SK-N-SH (cell line): ENCODE measurements around the gene DPF3. TPM values are rescaled to one million over a fixed set of nuclear protein-coding genes. Genes with fewer than 3 reads are reported as not detected.
A peak's percentile ranks its signal among the peaks of the same experiment; 100 is the strongest.

Experiments used
- CTCF ChIA-PET: fragments of 300-600, 350-600 bp; formaldehyde crosslinking; extraction: SDS; loops from one replicate; lab custom pipeline; 2021; lab: Yijun Ruan, JAX
- POLR2A ChIA-PET: fragments of 350-600 bp; sonication (Branson Sonifier 250); formaldehyde crosslinking; extraction: SDS; loops from one replicate; lab custom pipeline; 2020; ENCODE audit warnings: antibody characterized with exemption, inconsistent platforms; lab: Yijun Ruan, JAX
- DNase-seq: peaks from one replicate; pipeline ENCODE4 v3.0.0; 2012
- H2AFZ ChIP-seq: fragments of 200-600 bp; sonication (generic); 2 replicates; pipeline ENCODE4 v1.8.1; 2016; ENCODE audit warnings: antibody characterized with exemption, mild to moderate bottlenecking, low read depth
- H3F3A ChIP-seq: fragments of 200-600 bp; sonication (generic); replicated peaks from 2 replicates; pipeline ENCODE3; 2016; ENCODE audit warnings: antibody characterized with exemption, mild to moderate bottlenecking; ENCODE audit not compliant: insufficient read depth
- H3K27ac ChIP-seq, 2 experiments: fragments of 200-500 bp in 1 of 2; fragments of 200-600 bp in 1 of 2; sonication (Bioruptor generic) in 1 of 2; sonication (generic), shearing (Covaris generic) in 1 of 2; 2 replicates each; pipeline versions ENCODE4 v1.5.1 to v1.6.1; 2014 to 2016; ENCODE audit warnings: low read depth in 2 of 2, inconsistent platforms in 1 of 2, low read length in 1 of 2, mild to moderate bottlenecking in 1 of 2, mixed read lengths in 1 of 2
- H3K27me3 ChIP-seq: fragments of 200-600 bp; sonication (generic), shearing (Covaris generic); 2 replicates; pipeline ENCODE4 v1.6.1; 2016; ENCODE audit warnings: mixed run types; ENCODE audit not compliant: insufficient read depth
- H3K36me3 ChIP-seq, 2 experiments: fragments of 200-500 bp in 1 of 2; fragments of 200-600 bp in 1 of 2; sonication (Bioruptor generic) in 1 of 2; sonication (generic) in 1 of 2; replicated peaks in 1 of 2; 2 replicates each; pipeline versions ENCODE3 to v1.5.1; 2014 to 2016; ENCODE audit warnings: low read length in 1 of 2, mild to moderate bottlenecking in 1 of 2; ENCODE audit not compliant: insufficient read depth in 2 of 2, control insufficient read depth in 1 of 2
- H3K4me1 ChIP-seq, 2 experiments: fragments of 200-500 bp in 1 of 2; fragments of 200-600 bp in 1 of 2; sonication (Bioruptor generic) in 1 of 2; sonication (generic), shearing (Covaris generic) in 1 of 2; 2 replicates each; pipeline versions ENCODE4 v1.5.1 to v1.6.1; 2014 to 2016; ENCODE audit warnings: low read depth in 1 of 2, low read length in 1 of 2, mixed run types in 1 of 2; ENCODE audit not compliant: insufficient read depth in 2 of 2, control insufficient read depth in 1 of 2
- H3K4me2 ChIP-seq: fragments of 200-600 bp; sonication (generic), shearing (Covaris generic); 2 replicates; pipeline ENCODE4 v1.6.1; 2017; ENCODE audit warnings: mixed run types
- H3K4me3 ChIP-seq, 2 experiments: fragments of 200-500 bp in 1 of 2; fragments of 200-600 bp in 1 of 2; sonication (Bioruptor generic) in 1 of 2; sonication (generic), shearing (Covaris generic) in 1 of 2; 2 replicates each; pipeline versions ENCODE4 v1.5.1 to v1.8.1; 2014 to 2016; ENCODE audit warnings: low read depth in 2 of 2, inconsistent platforms in 1 of 2, low read length in 1 of 2, mild to moderate bottlenecking in 1 of 2, mixed read lengths in 1 of 2, moderate library complexity in 1 of 2
- H3K79me2 ChIP-seq: fragments of 200-600 bp; sonication (generic); 2 replicates; pipeline ENCODE4 v1.8.1; 2017; ENCODE audit warnings: mild to moderate bottlenecking; ENCODE audit not compliant: insufficient read depth
- H3K9ac ChIP-seq: fragments of 200-600 bp; sonication (generic); 2 replicates; pipeline ENCODE4 v1.6.1; 2017; ENCODE audit warnings: mixed run types
- H3K9me2 ChIP-seq: fragments of 200-600 bp; sonication (generic); 2 replicates; pipeline ENCODE4 v1.6.1; 2017; ENCODE audit warnings: mixed run types
- H3K9me3 ChIP-seq: fragments of 200-600 bp; sonication (generic); 2 replicates; pipeline ENCODE4 v1.6.1; 2017; ENCODE audit warnings: mixed run types, mild to moderate bottlenecking, moderate library complexity
- H4K20me1 ChIP-seq: fragments of 200-600 bp; sonication (generic); 2 replicates; pipeline ENCODE4 v1.6.1; 2017; ENCODE audit warnings: mild to moderate bottlenecking, mixed run types; ENCODE audit not compliant: insufficient read depth
- ELF1 ChIP-seq: IDR thresholded peaks from 2 replicates; pipeline ENCODE4 v1.4.0; 2012
- EZH2phosphoT487 ChIP-seq: fragments of 200-600 bp; sonication (generic); IDR thresholded peaks from 2 replicates; pipeline ENCODE4 v1.6.1; 2017; ENCODE audit warnings: low read depth, mixed run types, mild to moderate bottlenecking, antibody characterized with exemption, moderate library complexity, borderline replicate concordance
- FOXJ3 ChIP-seq: sonication (generic); formaldehyde crosslinking; IDR thresholded peaks from 2 replicates; pipeline ENCODE4 v1.5.1; 2020; ENCODE audit warnings: mild to moderate bottlenecking, missing genetic modification reagents
- FOXM1 ChIP-seq: IDR thresholded peaks from 2 replicates; pipeline ENCODE4 v1.4.0; 2012; ENCODE audit warnings: low read depth, mild to moderate bottlenecking
- GABPA ChIP-seq: IDR thresholded peaks from 2 replicates; pipeline ENCODE4 v1.4.0; 2012; ENCODE audit warnings: low read depth, mild to moderate bottlenecking
- JUND ChIP-seq: IDR thresholded peaks from 2 replicates; pipeline ENCODE4 v1.4.0; 2012
- NFIC ChIP-seq: IDR thresholded peaks from 2 replicates; pipeline ENCODE4 v1.4.0; 2012; ENCODE audit warnings: borderline replicate concordance
- POLR2AphosphoS5 ChIP-seq: IDR thresholded peaks from 2 replicates; pipeline ENCODE4 v1.6.1; 2012; ENCODE audit warnings: low read depth, low read length
- RCOR1 ChIP-seq: fragments of 150-350 bp; IDR thresholded peaks from 2 replicates; pipeline ENCODE4 v1.6.1; 2017; ENCODE audit warnings: antibody characterized with exemption, low read length
- REST ChIP-seq: IDR thresholded peaks from 2 replicates; pipeline ENCODE4 v1.6.1; 2012; ENCODE audit warnings: mild to moderate bottlenecking, low read depth, low read length, moderate library complexity
- RFX5 ChIP-seq: IDR thresholded peaks from 2 replicates; pipeline ENCODE4 v1.6.1; 2012; ENCODE audit warnings: mild to moderate bottlenecking, improper control_type of control experiment, low read length
- SMC3 ChIP-seq: IDR thresholded peaks from 2 replicates; pipeline ENCODE4 v1.6.1; 2012; ENCODE audit warnings: low read depth, low read length, improper control_type of control experiment
- TAF1 ChIP-seq: IDR thresholded peaks from 2 replicates; pipeline ENCODE4 v1.6.1; 2012; ENCODE audit warnings: low read depth, mild to moderate bottlenecking, low read length, moderate library complexity, borderline replicate concordance
- TCF12 ChIP-seq: IDR thresholded peaks from 2 replicates; pipeline ENCODE4 v1.4.0; 2012
- WGBS: methylation state at CpG from one replicate; pipeline ENCODE4 v1.1.6; 2017; ENCODE audit warnings: low lambda C conversion rate; 5-methylcytosine and 5-hydroxymethylcytosine counted together
- polyA plus RNA-seq, 3 experiments: library from polyadenylated mRNA; depleted of rRNA; stranded (reverse); fragments of >200 nt; gene quantifications; 2 replicates each; pipeline ENCODE4 v1.2.3, GENCODE V29; 2012
- TF ChIP-seq, protein P1 (sequence below): IDR thresholded peaks from 2 replicates; pipeline ENCODE4 v1.4.0; 2012; ENCODE audit warnings: low read depth, borderline replicate concordance
- TF ChIP-seq, protein P2 (sequence below): fragments of 150-350 bp; IDR thresholded peaks from 2 replicates; pipeline ENCODE4 v1.6.1; 2016; ENCODE audit warnings: mild to moderate bottlenecking, low read depth, low read length

Gene DPF3
- polyA plus RNA-seq, 1 of the 3 experiments (the other 2 are of a cell fraction) = 2.8 TPM

- Histone ChIP-seq H3K9me3 (no peaks in the 10 kb centered on the region), H2AFZ (no peak overlapping the region)
- POLR2A ChIA-PET = no interaction called here
- no peak for DNase-seq
- no peak for TF ChIP-seq SMC3
- no peak for TF ChIP-seq GABPA
- TF ChIP-seq ELF1 = no peak
- TF ChIP-seq, protein P1, sequence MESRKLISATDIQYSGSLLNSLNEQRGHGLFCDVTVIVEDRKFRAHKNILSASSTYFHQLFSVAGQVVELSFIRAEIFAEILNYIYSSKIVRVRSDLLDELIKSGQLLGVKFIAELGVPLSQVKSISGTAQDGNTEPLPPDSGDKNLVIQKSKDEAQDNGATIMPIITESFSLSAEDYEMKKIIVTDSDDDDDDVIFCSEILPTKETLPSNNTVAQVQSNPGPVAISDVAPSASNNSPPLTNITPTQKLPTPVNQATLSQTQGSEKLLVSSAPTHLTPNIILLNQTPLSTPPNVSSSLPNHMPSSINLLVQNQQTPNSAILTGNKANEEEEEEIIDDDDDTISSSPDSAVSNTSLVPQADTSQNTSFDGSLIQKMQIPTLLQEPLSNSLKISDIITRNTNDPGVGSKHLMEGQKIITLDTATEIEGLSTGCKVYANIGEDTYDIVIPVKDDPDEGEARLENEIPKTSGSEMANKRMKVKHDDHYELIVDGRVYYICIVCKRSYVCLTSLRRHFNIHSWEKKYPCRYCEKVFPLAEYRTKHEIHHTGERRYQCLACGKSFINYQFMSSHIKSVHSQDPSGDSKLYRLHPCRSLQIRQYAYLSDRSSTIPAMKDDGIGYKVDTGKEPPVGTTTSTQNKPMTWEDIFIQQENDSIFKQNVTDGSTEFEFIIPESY = no peak
- TF ChIP-seq, all 33 proteins: peak for 0
- CTCF ChIA-PET = no interaction called here
- H3F3A ChIP-seq = no peaks in the 10 kb centered on the region
- no peaks in the 10 kb centered on the region for H4K20me1 ChIP-seq
- H3K4me1 ChIP-seq = no peaks in the 10 kb centered on the region
- no peaks in the 10 kb centered on the region for H3K79me2 ChIP-seq
- H3K9me2 ChIP-seq = no peaks in the 10 kb centered on the region
- H3K36me3 ChIP-seq = no peaks in the 10 kb centered on the region
- no peak overlapping the region for H3K4me3 ChIP-seq
- H3K9ac ChIP-seq = no peak overlapping the region
- H3K4me2 ChIP-seq = no peak overlapping the region
- H3K27ac ChIP-seq = no peak overlapping the region
- H3K27me3 ChIP-seq = no peaks in the 10 kb centered on the region
- WGBS = 68% methylated on average over 2 of the region's 2 CpGs
Observed at GRCh38 chr14:72717220-72717619, 176.7 kb downstream of the DPF3 start.

DNA sequence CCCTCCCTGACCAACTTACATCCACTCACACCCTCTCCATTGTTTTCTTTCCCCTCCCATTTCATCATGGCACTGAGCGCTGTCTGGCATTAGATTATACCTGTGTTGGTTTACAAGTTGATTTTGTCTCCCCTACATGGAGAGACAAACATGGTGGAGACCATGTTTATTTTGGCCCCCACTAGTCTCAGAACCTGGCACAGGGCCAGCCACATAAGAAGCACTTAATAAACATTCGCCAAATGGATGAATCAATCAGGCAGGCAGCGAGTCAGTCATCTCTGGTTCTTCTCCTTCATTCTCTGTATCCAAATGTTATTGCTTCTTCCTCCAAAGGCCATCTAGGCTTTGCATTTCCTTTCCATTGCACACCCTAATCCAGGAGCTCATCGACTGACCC is 177.4 kb downstream of the DPF3 start:
- Histone ChIP-seq H3K27ac (no peak overlapping the region), H3K9me2 (no peaks in the 10 kb centered on the region), H3K4me1 (no peaks in the 10 kb centered on the region), H3K4me2 (no peak overlapping the region), H3K36me3 (no peaks in the 10 kb centered on the region), H4K20me1 (no peaks in the 10 kb centered on the region), H2AFZ (no peak overlapping the region), H3K9me3 (no peaks in the 10 kb centered on the region), H3K79me2 (no peaks in the 10 kb centered on the region), H3F3A (no peaks in the 10 kb centered on the region), H3K4me3 (no peak overlapping the region), H3K9ac (no peak overlapping the region), H3K27me3 (no peaks in the 10 kb centered on the region)
- TF ChIP-seq EZH2phosphoT487 (no peak), NFIC (peak; percentile 70), JUND (no peak), GABPA (no peak)
- ChIA-PET CTCF (no interaction called here), POLR2A (no interaction called here)
- 84% methylated on average over 4 of the region's 4 CpGs for WGBS
- no peak for DNase-seq

DNA sequence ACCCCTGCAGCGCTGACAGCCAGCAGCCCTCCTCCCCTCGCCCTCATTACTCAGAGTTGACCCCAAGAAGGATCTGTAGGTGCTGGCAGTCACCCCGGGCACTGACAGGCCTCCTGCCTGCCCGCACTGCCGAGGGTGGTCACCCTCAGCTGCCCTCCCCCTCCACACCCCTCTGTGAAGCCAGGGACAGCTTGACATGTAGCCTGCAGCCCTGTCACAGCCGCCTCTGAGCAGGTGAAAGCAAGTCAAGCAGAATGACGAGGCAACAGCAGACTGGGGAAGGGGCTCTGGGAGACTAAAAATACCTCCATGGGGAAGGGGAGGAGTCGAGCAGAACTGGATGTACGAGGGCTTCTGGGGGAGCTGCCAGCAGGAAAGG is 178.1 kb downstream of the DPF3 start:
- H2AFZ ChIP-seq = no peak overlapping the region
- H3K9me2 ChIP-seq = no peaks in the 10 kb centered on the region
- ChIA-PET CTCF (no interaction called here), POLR2A (no interaction called here)
- 70% methylated on average over 9 of the region's 9 CpGs for WGBS
- no peaks in the 10 kb centered on the region for H3F3A ChIP-seq
- no peak overlapping the region for H3K4me2 ChIP-seq
- no peak overlapping the region for H3K9ac ChIP-seq
- no peaks in the 10 kb centered on the region for H3K4me1 ChIP-seq
- no peak for DNase-seq
- H3K36me3 ChIP-seq = no peaks in the 10 kb centered on the region
- H3K79me2 ChIP-seq = no peaks in the 10 kb centered on the region
- H3K4me3 ChIP-seq = no peak overlapping the region
- H4K20me1 ChIP-seq = no peaks in the 10 kb centered on the region
- no peaks in the 10 kb centered on the region for H3K9me3 ChIP-seq
- H3K27ac ChIP-seq = no peak overlapping the region
- H3K27me3 ChIP-seq = no peaks in the 10 kb centered on the region
- TF ChIP-seq POLR2AphosphoS5 = no peak
- no peak for TF ChIP-seq RFX5
- no peak for TF ChIP-seq FOXJ3
- no peak for TF ChIP-seq JUND
- TF ChIP-seq RCOR1 = no peak
- TF ChIP-seq FOXM1 = no peak
- no peak for TF ChIP-seq TAF1
- TF ChIP-seq REST = no peak
- TF ChIP-seq, protein P2, sequence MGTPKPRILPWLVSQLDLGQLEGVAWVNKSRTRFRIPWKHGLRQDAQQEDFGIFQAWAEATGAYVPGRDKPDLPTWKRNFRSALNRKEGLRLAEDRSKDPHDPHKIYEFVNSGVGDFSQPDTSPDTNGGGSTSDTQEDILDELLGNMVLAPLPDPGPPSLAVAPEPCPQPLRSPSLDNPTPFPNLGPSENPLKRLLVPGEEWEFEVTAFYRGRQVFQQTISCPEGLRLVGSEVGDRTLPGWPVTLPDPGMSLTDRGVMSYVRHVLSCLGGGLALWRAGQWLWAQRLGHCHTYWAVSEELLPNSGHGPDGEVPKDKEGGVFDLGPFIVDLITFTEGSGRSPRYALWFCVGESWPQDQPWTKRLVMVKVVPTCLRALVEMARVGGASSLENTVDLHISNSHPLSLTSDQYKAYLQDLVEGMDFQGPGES = no peak
- no peak for TF ChIP-seq TCF12
